LNCaP clone FGC (cell line): ENCODE data around the gene DZIP1.
"Not testable (repeated sequence)": the region's sequence is repeated elsewhere in the genome, so short reads cannot be mapped to it uniquely, and the experiment has no call there.

Experiments
- DNase-seq: peaks from one replicate; pipeline ENCODE4 v3.0.0-alpha.2; 2011; ENCODE audit warnings: low read depth
- H3K4me3 ChIP-seq: 2 replicates; pipeline ENCODE4 v1.5.1; 2011; ENCODE audit warnings: mild to moderate bottlenecking, low read depth, low read length, control low read depth
- TF ChIP-seq, protein P1 (sequence below): IDR thresholded peaks from 2 replicates; pipeline ENCODE4 v1.5.1; 2012; ENCODE audit warnings: mild to moderate bottlenecking; ENCODE audit not compliant: control insufficient read depth, insufficient read depth; ENCODE audit errors: extremely low read depth

DZIP1 gene, protein sequence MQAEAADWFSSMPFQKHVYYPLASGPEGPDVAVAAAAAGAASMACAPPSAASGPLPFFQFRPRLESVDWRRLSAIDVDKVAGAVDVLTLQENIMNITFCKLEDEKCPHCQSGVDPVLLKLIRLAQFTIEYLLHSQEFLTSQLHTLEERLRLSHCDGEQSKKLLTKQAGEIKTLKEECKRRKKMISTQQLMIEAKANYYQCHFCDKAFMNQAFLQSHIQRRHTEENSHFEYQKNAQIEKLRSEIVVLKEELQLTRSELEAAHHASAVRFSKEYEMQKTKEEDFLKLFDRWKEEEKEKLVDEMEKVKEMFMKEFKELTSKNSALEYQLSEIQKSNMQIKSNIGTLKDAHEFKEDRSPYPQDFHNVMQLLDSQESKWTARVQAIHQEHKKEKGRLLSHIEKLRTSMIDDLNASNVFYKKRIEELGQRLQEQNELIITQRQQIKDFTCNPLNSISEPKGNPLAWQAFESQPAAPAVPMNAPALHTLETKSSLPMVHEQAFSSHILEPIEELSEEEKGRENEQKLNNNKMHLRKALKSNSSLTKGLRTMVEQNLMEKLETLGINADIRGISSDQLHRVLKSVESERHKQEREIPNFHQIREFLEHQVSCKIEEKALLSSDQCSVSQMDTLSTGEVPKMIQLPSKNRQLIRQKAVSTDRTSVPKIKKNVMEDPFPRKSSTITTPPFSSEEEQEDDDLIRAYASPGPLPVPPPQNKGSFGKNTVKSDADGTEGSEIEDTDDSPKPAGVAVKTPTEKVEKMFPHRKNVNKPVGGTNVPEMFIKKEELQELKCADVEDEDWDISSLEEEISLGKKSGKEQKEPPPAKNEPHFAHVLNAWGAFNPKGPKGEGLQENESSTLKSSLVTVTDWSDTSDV

DNA sequence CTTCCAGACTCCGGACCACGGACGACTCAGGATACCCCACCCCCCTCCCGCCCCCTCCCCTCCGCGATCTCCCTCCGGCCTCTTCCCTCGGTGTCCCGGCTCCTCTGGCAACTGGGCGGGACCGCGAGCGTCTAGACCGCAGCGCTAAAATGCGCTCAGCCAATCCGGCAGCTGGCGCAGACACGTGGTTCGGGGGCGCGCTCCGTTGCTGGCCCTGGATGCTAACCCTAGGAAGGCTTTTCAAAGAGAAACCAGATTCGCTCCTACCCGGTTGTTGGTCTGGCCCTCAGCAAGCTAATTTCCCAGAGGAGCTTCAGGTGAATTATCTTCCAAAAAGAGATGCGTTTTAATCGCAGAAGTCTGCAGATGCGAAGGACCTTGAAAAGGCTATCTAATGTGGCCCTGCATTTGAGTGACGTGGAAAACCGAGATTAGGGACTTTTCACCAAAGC lies at the start of gene DZIP1:
Gene DZIP1, minus strand, starts transcription at position 106 of the 452 bp plus-strand sequence. CDS start 2,677 bp downstream, outside the sequence.
- TF ChIP-seq, protein P1, sequence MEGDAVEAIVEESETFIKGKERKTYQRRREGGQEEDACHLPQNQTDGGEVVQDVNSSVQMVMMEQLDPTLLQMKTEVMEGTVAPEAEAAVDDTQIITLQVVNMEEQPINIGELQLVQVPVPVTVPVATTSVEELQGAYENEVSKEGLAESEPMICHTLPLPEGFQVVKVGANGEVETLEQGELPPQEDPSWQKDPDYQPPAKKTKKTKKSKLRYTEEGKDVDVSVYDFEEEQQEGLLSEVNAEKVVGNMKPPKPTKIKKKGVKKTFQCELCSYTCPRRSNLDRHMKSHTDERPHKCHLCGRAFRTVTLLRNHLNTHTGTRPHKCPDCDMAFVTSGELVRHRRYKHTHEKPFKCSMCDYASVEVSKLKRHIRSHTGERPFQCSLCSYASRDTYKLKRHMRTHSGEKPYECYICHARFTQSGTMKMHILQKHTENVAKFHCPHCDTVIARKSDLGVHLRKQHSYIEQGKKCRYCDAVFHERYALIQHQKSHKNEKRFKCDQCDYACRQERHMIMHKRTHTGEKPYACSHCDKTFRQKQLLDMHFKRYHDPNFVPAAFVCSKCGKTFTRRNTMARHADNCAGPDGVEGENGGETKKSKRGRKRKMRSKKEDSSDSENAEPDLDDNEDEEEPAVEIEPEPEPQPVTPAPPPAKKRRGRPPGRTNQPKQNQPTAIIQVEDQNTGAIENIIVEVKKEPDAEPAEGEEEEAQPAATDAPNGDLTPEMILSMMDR: no peak
- H3K4me3 ChIP-seq: peak within 1 kb of the TSS; percentile 28; the same call in 1 of the 2 replicates
- no peak for DNase-seq

DNA sequence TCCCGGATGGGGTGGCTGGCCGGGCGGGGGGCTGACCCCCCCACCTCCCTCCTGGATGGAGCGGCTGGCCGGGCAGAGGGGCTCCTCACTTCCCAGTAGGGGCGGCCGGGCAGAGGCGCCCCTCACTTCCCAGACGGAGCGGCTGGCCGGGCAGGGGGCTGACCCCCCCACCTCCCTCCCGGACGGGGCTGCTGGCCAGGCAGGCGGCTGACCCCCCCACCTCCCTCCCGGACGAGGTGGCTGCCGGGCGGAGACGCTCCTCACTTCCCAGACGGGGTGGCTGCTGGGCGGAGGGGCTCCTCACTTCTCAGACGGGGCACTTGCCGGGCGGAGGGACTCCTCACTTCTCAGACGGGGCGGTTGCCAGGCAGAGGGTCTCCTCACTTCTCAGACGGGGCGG lies 46.5 kb upstream of the DZIP1 start:
- DNase-seq, H3K4me3 ChIP-seq: not testable (repeated sequence)

DNA sequence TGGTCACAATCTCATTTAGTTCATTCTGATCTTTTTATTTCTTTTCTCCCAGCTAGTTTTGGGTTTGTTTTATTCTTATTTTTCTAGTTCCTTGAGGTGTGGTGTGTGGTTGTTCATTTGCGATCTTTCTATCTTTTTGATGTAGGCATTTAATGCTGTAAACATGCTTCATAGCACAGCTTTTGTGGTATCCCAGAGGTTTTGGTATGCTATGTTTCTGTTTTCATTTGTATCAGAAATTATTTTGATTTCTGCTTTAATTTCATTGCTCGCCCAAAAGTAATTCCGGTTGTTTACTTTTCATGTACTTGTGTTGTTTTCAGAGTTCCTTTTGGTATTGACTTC lies 45.0 kb upstream of the DZIP1 start:
- TF ChIP-seq, protein P1: no peak

DNA sequence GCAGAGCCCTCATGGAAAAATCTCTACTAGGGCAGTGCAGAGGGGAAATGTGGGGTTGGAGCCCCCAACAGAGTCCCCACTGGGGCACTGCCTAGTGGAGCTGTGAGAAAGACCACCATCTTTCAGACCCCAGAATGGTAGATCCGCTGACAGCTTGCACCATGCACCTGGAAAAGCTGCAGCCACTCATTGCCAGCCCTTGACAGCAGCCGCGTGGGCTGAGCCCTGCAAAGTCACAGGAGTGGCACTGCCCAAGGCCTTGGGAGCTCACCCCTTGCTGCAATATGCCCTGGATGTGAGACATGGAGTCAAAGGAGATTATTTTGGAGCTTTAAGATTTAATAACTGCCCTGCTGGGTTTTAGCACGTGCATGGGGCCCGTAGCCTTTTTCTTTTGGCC lies 40.5 kb upstream of the DZIP1 start:
- DNase-seq: not testable (repeated sequence)

More for the DNA sequence above, 45.0 kb upstream of the DZIP1 start:
- no peak overlapping the region for H3K4me3 ChIP-seq
- DNase-seq: no peak

DNA sequence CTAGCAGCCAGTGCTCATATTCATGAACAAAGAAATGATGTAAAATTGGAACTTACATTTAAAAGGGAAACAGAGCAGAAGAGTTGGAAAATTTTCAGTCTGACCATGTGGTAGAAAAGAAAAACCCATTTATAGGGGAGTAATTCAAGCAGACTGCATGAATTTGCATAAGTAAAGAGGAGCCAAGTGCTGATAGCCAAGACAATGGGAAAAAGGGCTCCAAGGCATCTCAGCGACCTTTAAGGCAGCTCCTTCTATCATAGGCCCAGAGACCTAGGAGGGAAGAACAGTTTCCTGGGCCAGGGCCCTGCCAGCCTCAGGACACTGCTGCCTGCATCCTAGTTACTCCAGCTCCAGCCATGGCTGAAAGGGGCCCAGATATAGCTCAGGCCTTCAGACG lies 39.9 kb upstream of the DZIP1 start:
- no peak for DNase-seq
- TF ChIP-seq, protein P1: no peak
- no peak overlapping the region for H3K4me3 ChIP-seq

More for the DNA sequence above, 40.5 kb upstream of the DZIP1 start:
- H3K4me3 ChIP-seq: not testable (repeated sequence)

DNA sequence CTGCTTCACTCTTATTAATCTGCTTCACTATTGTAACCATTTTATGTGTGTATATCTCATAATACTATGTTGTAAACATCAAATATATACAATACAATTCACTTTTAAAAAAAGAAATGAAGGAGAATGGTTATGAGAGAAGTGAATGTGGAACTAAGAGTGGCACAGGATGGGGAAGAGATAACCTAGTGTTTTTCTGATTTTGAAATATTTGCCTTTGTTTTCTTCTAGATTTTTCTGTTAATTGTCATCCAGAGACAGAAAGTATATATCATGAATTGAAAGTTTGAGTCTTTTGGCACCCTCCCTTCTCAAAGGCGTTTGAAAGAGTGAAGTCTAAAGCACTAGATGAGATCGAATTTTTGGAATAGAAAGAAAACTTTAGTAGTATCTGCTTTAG lies 35.2 kb upstream of the DZIP1 start:
- TF ChIP-seq, protein P1: no peak
- no peak for DNase-seq
- H3K4me3 ChIP-seq: no peak overlapping the region

DNA sequence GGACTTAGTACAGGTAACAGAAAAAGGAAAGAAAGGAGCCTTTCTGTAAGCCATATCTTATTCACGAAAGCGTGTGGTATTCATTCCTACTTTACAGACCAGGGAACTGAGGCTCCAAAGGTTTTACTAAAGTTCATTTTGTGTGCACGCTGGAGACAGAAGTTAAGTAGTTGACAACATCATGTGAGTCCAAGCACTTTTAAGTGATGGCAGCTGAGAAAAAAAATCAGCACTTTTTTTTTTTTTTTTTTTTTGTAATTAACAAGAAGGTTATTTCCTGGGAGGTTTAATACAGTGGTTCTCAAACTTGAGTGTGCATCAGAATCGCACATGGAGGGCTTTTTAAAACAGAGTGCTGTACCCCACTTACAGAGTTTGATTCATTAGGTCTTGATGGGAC lies 34.5 kb upstream of the DZIP1 start:
- H3K4me3 ChIP-seq: no peak overlapping the region
- TF ChIP-seq, protein P1: no peak
- no peak for DNase-seq
